HepG2 (cell line): ENCODE measurements around the gene DNMBP. TPM values are rescaled to one million over a fixed set of nuclear protein-coding genes. Genes with fewer than 3 reads are reported as not detected.

Source experiments
- ATAC-seq: fragments of 200-7000 bp; cut with Tn5 transposase; 3 replicates; pipeline ENCODE4 v1.9.1; 2020; ENCODE audit warnings: mild to moderate bottlenecking, moderate library complexity
- BruUV-seq: library from RNA; stranded (reverse); fragments of 400-500 nt; replicated peaks from 2 replicates; lab custom pipeline; 2021; lab: Mats Ljungman, UMichigan
- CTCF ChIA-PET: fragments of 300-600 bp; formaldehyde crosslinking; extraction: SDS; loops from one replicate; lab custom pipeline; 2021; ENCODE audit warnings: low total read pairs, inconsistent platforms, low intra/inter-chr PET ratio; lab: Yijun Ruan, JAX
- POLR2A ChIA-PET: fragments of 350-600 bp; sonication (Branson Sonifier 250); formaldehyde crosslinking; loops from one replicate; lab custom pipeline; 2020; ENCODE audit warnings: antibody characterized with exemption, inconsistent platforms; lab: Yijun Ruan, JAX
- DNase-seq: peaks from one replicate; pipeline ENCODE4 v3.0.0-alpha.2; 2015; ENCODE audit warnings: low spot score
- FAIRE-seq: peaks from 3 replicates; lab custom pipeline; 2011; peaks lifted over from hg19 to GRCh38; lab: Jason Lieb, UNC
- H2AFZ ChIP-seq: one replicate; pipeline ENCODE4 v1.6.1; 2011; ENCODE audit warnings: low read length, inconsistent platforms
- H3K27ac ChIP-seq: fragments of 300-600 bp; 3 replicates; pipeline ENCODE4 v1.8.0; 2011; ENCODE audit warnings: mixed run types, mild to moderate bottlenecking, mixed read lengths, low read length, inconsistent platforms; ENCODE audit not compliant: insufficient read depth; ENCODE audit errors: extremely low read length
- H3K27me3 ChIP-seq, 2 experiments: fragments of 200-600 bp in 1 of 2; 2 replicates in 1 of 2; 3 replicates in 1 of 2; pipeline versions ENCODE4 v1.6.0 to v1.8.0; 2011; ENCODE audit warnings: low read length in 2 of 2, mild to moderate bottlenecking in 2 of 2, moderate library complexity in 2 of 2, inconsistent platforms in 1 of 2; ENCODE audit not compliant: insufficient read depth in 2 of 2, control insufficient read depth in 1 of 2
- H3K36me3 ChIP-seq, 2 experiments: fragments of 200-600 bp in 1 of 2; replicated peaks in 1 of 2; 2 replicates in 1 of 2; 3 replicates in 1 of 2; pipeline versions ENCODE4 v1.5.1 to v1.8.0; 2011; ENCODE audit warnings: low read length in 2 of 2, inconsistent platforms in 1 of 2; ENCODE audit not compliant: insufficient read depth in 2 of 2, control insufficient read depth in 1 of 2
- H3K4me1 ChIP-seq: 2 replicates; pipeline ENCODE4 v1.5.1; 2012; ENCODE audit warnings: low read length, inconsistent platforms; ENCODE audit not compliant: insufficient read depth
- H3K4me2 ChIP-seq: 2 replicates; pipeline ENCODE4 v1.6.0; 2011; ENCODE audit warnings: low read depth, low read length, inconsistent platforms
- H3K4me3 ChIP-seq, 3 experiments: fragments of 200-600 bp in 1 of 3; sonication (generic), shearing (Covaris generic) in 1 of 3; replicated peaks in 1 of 3; 2 replicates each; pipeline ENCODE4 v1.5.1; 2011 to 2016; ENCODE audit warnings: low read length in 3 of 3, inconsistent platforms in 2 of 3, low read depth in 2 of 3, mild to moderate bottlenecking in 2 of 3, control low read depth in 1 of 3, mixed read lengths in 1 of 3; ENCODE audit not compliant: insufficient read depth in 1 of 3
- H3K79me2 ChIP-seq: one replicate; pipeline ENCODE4 v1.6.1; 2011; ENCODE audit warnings: low read length, inconsistent platforms; ENCODE audit not compliant: insufficient read depth
- H3K9ac ChIP-seq: 2 replicates; pipeline ENCODE4 v1.6.0; 2011; ENCODE audit warnings: mild to moderate bottlenecking, low read depth, low read length, inconsistent platforms; ENCODE audit not compliant: insufficient read depth
- H3K9me3 ChIP-seq: 2 replicates; pipeline ENCODE4 v1.5.1; 2012; ENCODE audit warnings: mild to moderate bottlenecking, low read length
- H4K20me1 ChIP-seq: 2 replicates; pipeline ENCODE4 v1.6.0; 2011; ENCODE audit warnings: inconsistent platforms, mild to moderate bottlenecking, low read length, moderate library complexity; ENCODE audit not compliant: insufficient read depth
- CTCF ChIP-seq: sonication (generic); formaldehyde crosslinking; IDR thresholded peaks from 2 replicates; pipeline ENCODE4 v1.5.0; 2020; ENCODE audit warnings: mild to moderate bottlenecking, missing genetic modification reagents, moderate library complexity
- HNRNPL ChIP-seq: fragments of 200-400 bp; formaldehyde crosslinking; IDR thresholded peaks from 2 replicates; pipeline ENCODE4 v1.6.1; 2017; ENCODE audit warnings: mild to moderate bottlenecking, low read depth, low read length
- MXI1 ChIP-seq: IDR thresholded peaks from 3 replicates; pipeline ENCODE4 v1.6.1; 2012; ENCODE audit warnings: low read depth, low read length, inconsistent platforms, borderline replicate concordance
- ZBTB46 ChIP-seq: sonication (generic); formaldehyde crosslinking; IDR thresholded peaks from 2 replicates; pipeline ENCODE4 v1.4.0; 2020; ENCODE audit warnings: mild to moderate bottlenecking, missing genetic modification reagents, borderline replicate concordance
- ZNF160 ChIP-seq: sonication (generic); formaldehyde crosslinking; IDR thresholded peaks from 2 replicates; pipeline ENCODE4 v1.8.0; 2022; ENCODE audit warnings: mild to moderate bottlenecking, inconsistent platforms, missing genetic modification reagents
- ZNF512B ChIP-seq: sonication (generic); formaldehyde crosslinking; IDR thresholded peaks from 2 replicates; pipeline ENCODE4 v1.5.1; 2020; ENCODE audit warnings: missing genetic modification reagents, mild to moderate bottlenecking, borderline replicate concordance
- ZNF543 ChIP-seq: sonication (generic); formaldehyde crosslinking; IDR thresholded peaks from 2 replicates; pipeline ENCODE4 v1.4.0; 2020; ENCODE audit warnings: mild to moderate bottlenecking, missing genetic modification reagents
- ZNF749 ChIP-seq: sonication (generic); formaldehyde crosslinking; IDR thresholded peaks from 2 replicates; pipeline ENCODE4 v1.8.0; 2022; ENCODE audit warnings: mild to moderate bottlenecking, missing genetic modification reagents, moderate library complexity, borderline replicate concordance
- ZNF777 ChIP-seq: sonication (generic); formaldehyde crosslinking; IDR thresholded peaks from 2 replicates; pipeline ENCODE4 v1.4.0; 2020; ENCODE audit warnings: missing genetic modification reagents
- WGBS: methylation state at CpG from one replicate; pipeline ENCODE4 v1.1.6; 2017; ENCODE audit warnings: low lambda C conversion rate; 5-methylcytosine and 5-hydroxymethylcytosine counted together
- in situ Hi-C: cut with HindIII; loops from 2 replicates; pipeline ENCODE4 v1.10.0; 2017; ENCODE audit warnings: low pct_unique_long_range_greater_than_20kb; ENCODE audit not compliant: extremely low pct_ligation_motif_present
- intact Hi-C: fragments of 100-400 bp; cut with micrococcal nuclease; formaldehyde crosslinking; loops from one replicate; pipeline ENCODE4 v1.10.0; 2022; ENCODE audit not compliant: unreplicated experiment
- polyA plus RNA-seq, 8 experiments: library from polyadenylated mRNA; depleted of rRNA in 3 of 8; stranded (reverse) in 7 of 8; unstranded in 1 of 8; fragments of >200 nt; fragmentation: Illumina TruSeq in 4 of 8; extraction: Trizol in 4 of 8; gene quantifications; 2 replicates each; pipeline versions ENCODE4 v1.2.1 to v1.2.3, GENCODE V29; 2011 to 2016; ENCODE audit warnings: low read depth in 4 of 8, missing spikeins in 1 of 8, mixed read lengths in 1 of 8; ENCODE audit not compliant: insufficient read depth in 1 of 8
- total RNA-seq, 5 experiments: library from RNA; depleted of rRNA; stranded (reverse); fragments of >200 nt; fragmentation: Illumina TruSeq; extraction: Trizol; gene quantifications; 2 replicates each; pipeline ENCODE4 v1.2.3, GENCODE V29; 2016; ENCODE audit warnings: low read depth in 1 of 5

Gene DNMBP
- total and polyA plus RNA-seq, 2 of the 13 experiments (the other 11 are each of a cell fraction or from before 2014, with no cell fraction given), result 3.6 to 6.3 TPM

- TF ChIP-seq ZBTB46 (no peak), ZNF777 (CRISPR knock-in tag) (no peak), HNRNPL (no peak), CTCF (CRISPR knock-in tag) (0 out of 2 replicates have a peak, but pooled peaks have one; percentile 14), ZNF543 (CRISPR knock-in tag) (no peak)
Observed at GRCh38 chr10:99973190-99973589, 36.6 kb downstream of the DNMBP start (continued).

- CTCF ChIA-PET, result no interaction called here
- in situ Hi-C loops, result no loop called here
Observed at GRCh38 chr10:99967961-99968360, 41.8 kb downstream of the DNMBP start.

More at GRCh38 chr10:99967961-99968360, 41.8 kb downstream of the DNMBP start:
- TF ChIP-seq ZNF749 (CRISPR knock-in tag), result no peak
- TF ChIP-seq MXI1, result no peak
- no peak for TF ChIP-seq ZNF160 (CRISPR knock-in tag)
- no peak for TF ChIP-seq ZNF512B (CRISPR knock-in tag)
- Histone ChIP-seq H3K4me2 (no peak overlapping the region), H3K4me1 (no peaks in the 10 kb centered on the region), H3K4me3 (no peak overlapping the region), H3K79me2 (no peaks in the 10 kb centered on the region), H3K9me3 (no peaks in the 10 kb centered on the region), H3K27ac (no peak overlapping the region), H4K20me1 (no peaks in the 10 kb centered on the region), H2AFZ (no peak overlapping the region), H3K9ac (no peak overlapping the region), H3K27me3 (no peaks in the 10 kb centered on the region), H3K36me3 (peaks cover 3 to 20% of the 10 kb centered on the region in 2 experiments; a peak in 3 of 5 replicates)
- WGBS, result 95% methylated on average over 7 of the region's 7 CpGs
- FAIRE-seq, result no peak
- intact Hi-C loops, result no loop called here
- no TSS peak for BruUV-seq
- POLR2A ChIA-PET, result no interaction called here
- DNase-seq, result no peak
- ATAC-seq, result no peak
